Esophagus muscularis mucosa (tissue), 4 donors: ENCODE data around the gene MYO19. TPM values are rescaled to one million over a fixed set of nuclear protein-coding genes. Genes with fewer than 3 reads are reported as not detected.

Experiments used
- DNase-seq: peaks from one replicate; pipeline ENCODE4 v3.0.0-alpha.2; 2017; ENCODE audit errors: extremely low spot score
- H3K27ac ChIP-seq, 4 donors: fragments of 200-600 bp; sonication (generic); replicated peaks in 1 of 4; 1 replicate in 3 of 4; 2 replicates in 1 of 4; pipeline ENCODE4 v1.5.1; 2016 to 2019; ENCODE audit warnings: mild to moderate bottlenecking in 1 of 4
- H3K27me3 ChIP-seq, 4 donors: fragments of 200-600 bp; sonication (generic); one replicate each; pipeline versions ENCODE4 v1.5.1 to v1.6.0; 2016 to 2019
- H3K36me3 ChIP-seq, 4 donors: fragments of 200-600 bp; sonication (generic); one replicate each; pipeline ENCODE4 v1.5.1; 2016 to 2019
- H3K4me1 ChIP-seq, 4 donors: fragments of 200-600 bp; sonication (generic); one replicate each; pipeline ENCODE4 v1.5.1; 2016 to 2019
- H3K4me3 ChIP-seq, 4 donors: fragments of 200-600 bp; sonication (generic); 1 replicate in 2 of 4; 2 replicates in 2 of 4; pipeline ENCODE4 v1.5.1; 2016 to 2019; ENCODE audit warnings: mild to moderate bottlenecking in 4 of 4, moderate library complexity in 1 of 4
- H3K9me3 ChIP-seq, 4 donors: fragments of 200-600 bp; sonication (generic); 1 replicate in 3 of 4; 2 replicates in 1 of 4; pipeline ENCODE4 v1.5.1; 2016 to 2019
- CTCF ChIP-seq, 3 experiments: fragments of 200-600 bp in 2 of 3; fragments of 450-650 bp in 1 of 3; sonication (generic) in 2 of 3; IDR thresholded peaks; one replicate each; pipeline ENCODE4 v1.5.1; 2017 to 2019; ENCODE audit warnings: antibody characterized with exemption in 3 of 3, mild to moderate bottlenecking in 2 of 3, moderate library complexity in 1 of 3
- EP300 ChIP-seq: sonication (generic); formaldehyde crosslinking; IDR thresholded peaks from one replicate; pipeline ENCODE4 v1.6.1; 2017; ENCODE audit warnings: antibody characterized with exemption
- POLR2A ChIP-seq: fragments of 450-650 bp; IDR thresholded peaks from one replicate; pipeline ENCODE4 v1.6.1; 2017; ENCODE audit warnings: antibody characterized with exemption, moderate library complexity, mild to moderate bottlenecking, low read depth
- POLR2AphosphoS5 ChIP-seq, 2 donors: sonication (generic); formaldehyde crosslinking; IDR thresholded peaks; one replicate each; pipeline ENCODE4 v1.6.1; 2017; ENCODE audit warnings: antibody characterized with exemption in 2 of 2
- WGBS: methylation state at CpG from one replicate; pipeline ENCODE4 v1.1.5; 2018; 5-methylcytosine and 5-hydroxymethylcytosine counted together
- intact Hi-C: fragments of 100-400 bp; cut with DNase I; formaldehyde crosslinking; loops from one replicate; pipeline ENCODE4 v1.15.1; 2023
- total RNA-seq, 4 donors: library from RNA; depleted of rRNA; stranded (reverse); fragments of >200 nt; gene quantifications; one replicate each; pipeline versions ENCODE4 v1.1.0 to v1.2.1, GENCODE V29; 2016

MYO19 gene
- total RNA-seq, 4 donors from 2014 or later = 29.5 to 68.1 (median 44.3) TPM

GRCh38 chr17:36533935-36534839 is 481 bp downstream of the MYO19 start:
- no peaks in the 10 kb centered on the region for H3K9me3 ChIP-seq
- TF ChIP-seq CTCF (IDR thresholded peaks at IDR 0.05) (peak; percentile 35 to 45 (median 38)), EP300 (no peak), POLR2AphosphoS5 (IDR thresholded peaks at IDR 0.05) (peak in 1 of 2 donors; percentile 26), POLR2A (no peak)

GRCh38 chr17:36532435-36532975 is 2.2 kb downstream of the MYO19 start:
- Histone ChIP-seq H3K4me3 (no peak overlapping the region), H3K36me3 (peaks cover 6 to 56% (median 47%) of the 10 kb centered on the region in 4 donors), H3K4me1 (peaks cover 13 to 23% (median 17%) of the 10 kb centered on the region in 4 donors), H3K27ac (no peak overlapping the region), H3K27me3 (no peaks in the 10 kb centered on the region), H3K9me3 (no peaks in the 10 kb centered on the region)
- DNase-seq = no peak
- TF ChIP-seq EP300 (no peak), POLR2A (no peak), POLR2AphosphoS5 (IDR thresholded peaks at IDR 0.05) (no peak), CTCF (IDR thresholded peaks at IDR 0.05) (no peak)
- WGBS = 90% methylated on average over 2 of the region's 2 CpGs
- intact Hi-C loops = loop anchor here (5.0 kb wide), 1 partner anchor 40 kb away; no protein-coding TSS in a partner anchor

More at GRCh38 chr17:36533935-36534839, 481 bp downstream of the MYO19 start:
- H3K4me3 ChIP-seq = peak overlapping the region; percentile 73 to 89 (median 78)
- intact Hi-C loops = loop anchor here (5.0 kb wide), 1 partner anchor 42 kb away; no protein-coding TSS in a partner anchor
- H3K4me1 ChIP-seq = peaks cover 13 to 23% (median 17%) of the 10 kb centered on the region in 4 donors
- 10% methylated on average over 36 of the region's 48 CpGs for WGBS
- peaks cover 0 to 53% (median 37%) of the 10 kb centered on the region in 4 donors for H3K36me3 ChIP-seq
- H3K27me3 ChIP-seq = no peaks in the 10 kb centered on the region
- DNase-seq = no peak
- H3K27ac ChIP-seq = peak overlapping the region; percentile 91 to 99 (median 95)

GRCh38 chr17:36529121-36529520 is 5.5 kb downstream of the MYO19 start:
- Histone ChIP-seq H3K36me3 (peaks cover 32 to 90% (median 79%) of the 10 kb centered on the region in 4 donors), H3K27ac (no peak overlapping the region), H3K27me3 (no peaks in the 10 kb centered on the region), H3K9me3 (no peaks in the 10 kb centered on the region), H3K4me3 (no peak overlapping the region), H3K4me1 (peaks cover 6 to 9% (median 7%) of the 10 kb centered on the region in 4 donors)
- TF ChIP-seq CTCF (IDR thresholded peaks at IDR 0.05) (no peak), POLR2A (no peak), EP300 (no peak), POLR2AphosphoS5 (IDR thresholded peaks at IDR 0.05) (no peak)
- intact Hi-C loops = no loop called here
- no peak for DNase-seq

- Histone ChIP-seq H3K9me3 (no peaks in the 10 kb centered on the region), H3K4me3 (no peak overlapping the region), H3K27me3 (no peaks in the 10 kb centered on the region), H3K27ac (no peak overlapping the region), H3K36me3 (peaks cover 34 to 96% (median 82%) of the 10 kb centered on the region in 4 donors), H3K4me1 (no peaks in the 10 kb centered on the region)
- no peak for DNase-seq
- intact Hi-C loops = no loop called here
- 92% methylated on average over 3 of the region's 7 CpGs for WGBS
- TF ChIP-seq EP300 (no peak), CTCF (IDR thresholded peaks at IDR 0.05) (no peak), POLR2A (no peak), POLR2AphosphoS5 (IDR thresholded peaks at IDR 0.05) (no peak)
Measured at GRCh38 chr17:36527621-36528250, 6.9 kb downstream of the MYO19 start.
